Measurements from ENCODE around the gene EBF3.

The EBF3 gene

GRCh38 chr10:129965959-129966358 lies 1.9 kb upstream of the EBF3 start:
- TF ChIP-seq EGR1 (IDR thresholded peaks at IDR 0.05) (no peak), CEBPB (IDR thresholded peaks at IDR 0.05) (no peak), YY1 (IDR thresholded peaks at IDR 0.05; ENCODE audit: low read depth) (no peak), FOXM1 (IDR thresholded peaks at IDR 0.05; ENCODE audit: borderline replicate concordance, low read depth) (no peak), RAD21 (IDR thresholded peaks at IDR 0.05; ENCODE audit: low read depth) (no peak), TAF1 (IDR thresholded peaks at IDR 0.05; ENCODE audit: low read depth) (no peak), TEAD4 (IDR thresholded peaks at IDR 0.05) (no peak), TCF12 (IDR thresholded peaks at IDR 0.05; ENCODE audit: low read depth) (no peak), EP300 (IDR thresholded peaks at IDR 0.05; ENCODE audit: borderline replicate concordance) (no peak), USF1 (IDR thresholded peaks at IDR 0.05) (no peak), CREB1 (IDR thresholded peaks at IDR 0.05; ENCODE audit: low read depth) (no peak)
- TF ChIP-seq, protein P1, sequence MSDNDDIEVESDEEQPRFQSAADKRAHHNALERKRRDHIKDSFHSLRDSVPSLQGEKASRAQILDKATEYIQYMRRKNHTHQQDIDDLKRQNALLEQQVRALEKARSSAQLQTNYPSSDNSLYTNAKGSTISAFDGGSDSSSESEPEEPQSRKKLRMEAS (IDR thresholded peaks at IDR 0.05) = no peak
- TF ChIP-seq, protein P2, sequence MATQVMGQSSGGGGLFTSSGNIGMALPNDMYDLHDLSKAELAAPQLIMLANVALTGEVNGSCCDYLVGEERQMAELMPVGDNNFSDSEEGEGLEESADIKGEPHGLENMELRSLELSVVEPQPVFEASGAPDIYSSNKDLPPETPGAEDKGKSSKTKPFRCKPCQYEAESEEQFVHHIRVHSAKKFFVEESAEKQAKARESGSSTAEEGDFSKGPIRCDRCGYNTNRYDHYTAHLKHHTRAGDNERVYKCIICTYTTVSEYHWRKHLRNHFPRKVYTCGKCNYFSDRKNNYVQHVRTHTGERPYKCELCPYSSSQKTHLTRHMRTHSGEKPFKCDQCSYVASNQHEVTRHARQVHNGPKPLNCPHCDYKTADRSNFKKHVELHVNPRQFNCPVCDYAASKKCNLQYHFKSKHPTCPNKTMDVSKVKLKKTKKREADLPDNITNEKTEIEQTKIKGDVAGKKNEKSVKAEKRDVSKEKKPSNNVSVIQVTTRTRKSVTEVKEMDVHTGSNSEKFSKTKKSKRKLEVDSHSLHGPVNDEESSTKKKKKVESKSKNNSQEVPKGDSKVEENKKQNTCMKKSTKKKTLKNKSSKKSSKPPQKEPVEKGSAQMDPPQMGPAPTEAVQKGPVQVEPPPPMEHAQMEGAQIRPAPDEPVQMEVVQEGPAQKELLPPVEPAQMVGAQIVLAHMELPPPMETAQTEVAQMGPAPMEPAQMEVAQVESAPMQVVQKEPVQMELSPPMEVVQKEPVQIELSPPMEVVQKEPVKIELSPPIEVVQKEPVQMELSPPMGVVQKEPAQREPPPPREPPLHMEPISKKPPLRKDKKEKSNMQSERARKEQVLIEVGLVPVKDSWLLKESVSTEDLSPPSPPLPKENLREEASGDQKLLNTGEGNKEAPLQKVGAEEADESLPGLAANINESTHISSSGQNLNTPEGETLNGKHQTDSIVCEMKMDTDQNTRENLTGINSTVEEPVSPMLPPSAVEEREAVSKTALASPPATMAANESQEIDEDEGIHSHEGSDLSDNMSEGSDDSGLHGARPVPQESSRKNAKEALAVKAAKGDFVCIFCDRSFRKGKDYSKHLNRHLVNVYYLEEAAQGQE (IDR thresholded peaks at IDR 0.05; ENCODE audit: low read depth) = no peak

GRCh38 chr10:129965425-129965808 lies 1.3 kb upstream of the EBF3 start:
- TF ChIP-seq EGR1 (IDR thresholded peaks at IDR 0.05) = no peak
- no peak for TF ChIP-seq NFIC (IDR thresholded peaks at IDR 0.05)
- TF ChIP-seq EP300 (IDR thresholded peaks at IDR 0.05; ENCODE audit: borderline replicate concordance) = no peak
- TF ChIP-seq ZBTB7A (IDR thresholded peaks at IDR 0.05; ENCODE audit: low read depth) = no peak
- no peak for TF ChIP-seq CEBPB (IDR thresholded peaks at IDR 0.05)
- TF ChIP-seq TEAD4 (IDR thresholded peaks at IDR 0.05) = no peak
- TF ChIP-seq, protein P2 (IDR thresholded peaks at IDR 0.05; ENCODE audit: low read depth) = no peak
- no peak for TF ChIP-seq YY1 (IDR thresholded peaks at IDR 0.05; ENCODE audit: low read depth)
- no peak for TF ChIP-seq USF1 (IDR thresholded peaks at IDR 0.05)
- TF ChIP-seq, protein P1 (IDR thresholded peaks at IDR 0.05) = no peak
- no peak for TF ChIP-seq TCF12 (IDR thresholded peaks at IDR 0.05; ENCODE audit: low read depth)
- TF ChIP-seq TAF1 (IDR thresholded peaks at IDR 0.05; ENCODE audit: low read depth) = no peak
- no peak for TF ChIP-seq FOXM1 (IDR thresholded peaks at IDR 0.05; ENCODE audit: borderline replicate concordance, low read depth)
- TF ChIP-seq CREB1 (IDR thresholded peaks at IDR 0.05; ENCODE audit: low read depth) = no peak

DNA sequence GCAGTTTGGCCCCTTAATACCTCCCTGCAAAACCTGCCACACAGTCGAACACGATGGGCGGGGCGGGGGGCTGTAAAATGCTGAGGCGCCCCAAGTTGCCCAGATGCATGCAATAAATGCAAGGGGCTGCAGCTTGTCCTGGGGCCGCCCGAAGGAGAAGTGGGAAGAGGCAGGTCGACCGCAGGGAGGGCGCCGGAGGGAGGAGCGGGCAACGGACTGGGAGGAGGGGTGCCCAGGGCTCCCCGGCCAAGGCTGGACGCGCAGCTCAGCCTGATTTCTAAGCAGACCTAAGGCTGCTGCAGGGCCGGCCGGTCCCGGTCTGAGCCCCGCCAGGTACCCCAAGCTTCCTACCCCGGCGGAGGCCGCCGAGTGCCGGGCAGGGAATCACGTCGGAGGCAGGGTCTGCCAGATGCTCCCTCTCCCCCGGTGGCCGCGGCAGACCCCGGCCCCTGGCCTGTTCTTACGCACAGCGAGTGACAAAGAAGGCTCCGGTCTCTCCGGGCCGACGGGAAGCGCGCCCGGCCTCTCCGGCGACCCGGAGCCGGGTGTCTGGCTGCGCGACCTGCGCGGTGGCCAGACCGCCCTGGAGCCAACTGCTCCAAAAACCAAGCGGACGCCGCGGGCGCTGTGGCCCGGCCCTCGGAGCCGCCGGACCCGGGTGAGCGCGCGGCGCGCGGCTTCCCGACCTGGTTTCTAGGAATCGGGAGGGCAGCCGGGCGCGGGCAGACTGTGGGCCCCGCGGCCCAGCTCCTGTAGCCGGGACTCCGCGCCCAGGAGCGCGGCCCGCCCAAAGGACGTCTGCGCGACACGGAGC lies 744 bp upstream of the EBF3 start:
- TF ChIP-seq TAF1 (IDR thresholded peaks at IDR 0.05; ENCODE audit: low read depth) = no peak
- no peak for TF ChIP-seq TEAD4 (IDR thresholded peaks at IDR 0.05)
- TF ChIP-seq EP300 (IDR thresholded peaks at IDR 0.05; ENCODE audit: borderline replicate concordance) = no peak
- no peak for TF ChIP-seq EGR1 (IDR thresholded peaks at IDR 0.05)
- TF ChIP-seq CREB1 (IDR thresholded peaks at IDR 0.05; ENCODE audit: low read depth) = no peak
- TF ChIP-seq RAD21 (IDR thresholded peaks at IDR 0.05; ENCODE audit: low read depth) = no peak
- TF ChIP-seq TCF12 (IDR thresholded peaks at IDR 0.05; ENCODE audit: low read depth) = no peak
- no peak for TF ChIP-seq USF1 (IDR thresholded peaks at IDR 0.05)

DNA sequence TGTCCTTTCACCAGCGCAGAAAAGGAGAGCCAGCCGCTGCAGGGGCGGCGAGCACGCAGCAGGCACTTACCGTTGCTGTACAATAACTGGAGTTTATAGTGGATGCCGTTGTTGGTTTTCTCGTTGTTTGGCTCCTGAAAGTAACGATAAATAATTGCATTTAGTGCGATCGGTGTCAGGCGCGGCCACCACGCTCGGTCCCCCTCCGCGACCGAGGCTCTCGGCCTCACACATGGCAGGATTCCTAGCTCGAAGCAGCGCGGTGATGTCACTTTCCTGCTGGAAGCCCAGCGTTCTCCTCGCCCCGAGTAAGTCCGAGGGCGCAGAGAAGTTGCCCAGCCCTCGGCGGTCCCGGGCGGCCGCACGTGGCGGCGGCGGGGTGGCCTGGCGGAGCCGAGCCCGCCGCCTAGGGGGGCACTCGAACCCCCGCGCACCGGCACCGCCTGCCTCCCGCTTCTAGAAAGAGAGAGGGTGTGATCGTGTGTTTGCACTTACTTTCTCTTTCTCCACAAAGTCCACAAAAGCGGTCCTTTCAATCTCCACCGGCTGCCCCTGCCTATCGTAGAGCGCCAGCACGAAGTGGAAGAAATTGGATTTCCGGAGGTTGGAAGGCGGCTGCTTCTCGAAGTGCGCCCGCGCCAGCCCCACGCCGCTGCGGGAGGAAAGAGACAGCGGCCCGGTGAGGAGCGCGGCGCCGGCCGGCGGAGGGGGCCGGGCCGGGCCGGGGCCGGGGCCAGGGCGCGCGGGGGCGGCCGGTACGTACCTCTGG lies 1.0 kb downstream of the EBF3 start:
- TF ChIP-seq EP300 (IDR thresholded peaks at IDR 0.05; ENCODE audit: borderline replicate concordance) = no peak
- no peak for TF ChIP-seq ZBTB7A (IDR thresholded peaks at IDR 0.05; ENCODE audit: low read depth)
- TF ChIP-seq RAD21 (IDR thresholded peaks at IDR 0.05; ENCODE audit: low read depth) = no peak
- no peak for TF ChIP-seq YY1 (IDR thresholded peaks at IDR 0.05; ENCODE audit: low read depth)
- TF ChIP-seq, protein P1 (IDR thresholded peaks at IDR 0.05) = no peak
- TF ChIP-seq TAF1 (IDR thresholded peaks at IDR 0.05; ENCODE audit: low read depth) = no peak
- TF ChIP-seq TEAD4 (IDR thresholded peaks at IDR 0.05) = no peak
- TF ChIP-seq CEBPB (IDR thresholded peaks at IDR 0.05) = no peak
- no peak for TF ChIP-seq USF1 (IDR thresholded peaks at IDR 0.05)
- TF ChIP-seq, protein P2 (IDR thresholded peaks at IDR 0.05; ENCODE audit: low read depth) = no peak

Data from Ishikawa (cell line).